COLO668 (cell line): Measurements from ENCODE around the gene CXCL3.

ENCODE experiments used
- DNase-seq: peaks from one replicate; lab custom pipeline; 2025; ENCODE audit not compliant: unreplicated experiment; lab: John Stamatoyannopoulos, UW

CXCL3 gene

DNA sequence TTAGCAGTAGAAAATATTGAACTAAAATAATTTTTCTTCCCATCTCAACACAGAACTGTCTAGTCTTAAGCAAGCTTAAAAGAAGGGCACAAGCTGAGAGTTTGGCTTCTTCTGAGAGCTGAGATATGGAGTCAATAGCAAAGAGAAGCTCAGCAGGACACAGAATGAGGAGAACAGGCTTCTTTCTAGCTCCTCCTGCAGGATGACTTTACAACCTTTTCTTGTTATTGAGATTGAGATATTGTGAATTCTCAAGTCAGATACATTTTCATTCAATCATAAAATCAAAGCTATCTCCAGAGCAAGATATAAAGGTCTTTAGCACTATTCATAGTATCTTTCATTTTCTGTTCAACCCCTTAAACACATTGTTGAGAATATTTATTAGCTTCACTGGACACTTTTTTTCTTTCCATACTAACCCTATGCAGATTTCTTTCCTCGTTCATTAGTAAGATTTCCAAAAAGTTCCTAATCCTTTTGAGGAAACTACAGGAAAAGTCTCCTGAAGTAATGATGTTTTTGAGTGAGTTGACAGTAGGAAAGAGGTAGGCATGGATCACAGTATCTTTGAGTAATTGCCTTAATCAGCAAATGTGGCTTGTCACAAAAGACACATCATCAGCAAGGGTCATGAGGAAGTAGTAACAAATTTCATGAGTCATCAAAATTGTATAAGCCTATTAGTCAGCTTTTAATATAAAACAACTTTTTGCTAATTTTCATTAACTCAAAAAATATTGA is 17.8 kb upstream of the CXCL3 start:
- DNase-seq = no peak

DNA sequence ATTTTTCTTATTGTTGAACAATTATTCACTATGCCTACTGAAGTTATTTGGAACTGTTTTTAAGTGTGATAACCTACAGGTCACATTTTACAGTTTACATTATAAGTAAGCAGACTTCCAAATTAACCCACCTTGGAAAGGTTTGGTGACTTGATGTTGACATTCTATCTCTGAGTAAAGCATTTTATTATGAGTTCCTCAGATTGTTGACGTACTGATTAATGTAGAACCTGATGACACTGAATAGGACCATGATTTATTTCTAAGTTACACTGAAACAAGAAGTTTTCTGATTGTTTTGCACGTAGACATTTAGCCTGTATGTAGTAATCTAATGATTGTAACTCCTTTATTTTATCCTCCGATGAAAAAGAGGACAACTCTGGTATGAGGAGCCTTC is 17.0 kb upstream of the CXCL3 start:
- DNase-seq = no peak

DNA sequence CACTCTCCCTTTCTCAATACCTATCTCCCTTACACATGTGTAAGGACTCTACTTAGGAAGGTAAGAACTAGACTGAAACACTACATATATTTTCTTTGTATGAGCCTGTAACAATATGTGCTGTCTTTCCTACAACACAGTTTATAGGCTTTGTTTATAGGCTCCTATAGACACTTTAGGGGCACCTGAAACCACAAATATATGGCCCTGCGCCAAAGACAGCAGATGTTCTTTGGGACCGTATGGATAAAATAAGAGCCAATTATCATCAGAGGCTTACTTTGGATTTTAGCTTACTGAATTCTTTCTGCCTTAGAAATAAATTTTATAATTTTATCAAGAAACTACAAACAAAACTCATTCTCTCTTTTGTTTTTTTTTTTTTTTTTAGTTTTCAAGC is 16.6 kb upstream of the CXCL3 start:
- peak; percentile 75 for DNase-seq

DNA sequence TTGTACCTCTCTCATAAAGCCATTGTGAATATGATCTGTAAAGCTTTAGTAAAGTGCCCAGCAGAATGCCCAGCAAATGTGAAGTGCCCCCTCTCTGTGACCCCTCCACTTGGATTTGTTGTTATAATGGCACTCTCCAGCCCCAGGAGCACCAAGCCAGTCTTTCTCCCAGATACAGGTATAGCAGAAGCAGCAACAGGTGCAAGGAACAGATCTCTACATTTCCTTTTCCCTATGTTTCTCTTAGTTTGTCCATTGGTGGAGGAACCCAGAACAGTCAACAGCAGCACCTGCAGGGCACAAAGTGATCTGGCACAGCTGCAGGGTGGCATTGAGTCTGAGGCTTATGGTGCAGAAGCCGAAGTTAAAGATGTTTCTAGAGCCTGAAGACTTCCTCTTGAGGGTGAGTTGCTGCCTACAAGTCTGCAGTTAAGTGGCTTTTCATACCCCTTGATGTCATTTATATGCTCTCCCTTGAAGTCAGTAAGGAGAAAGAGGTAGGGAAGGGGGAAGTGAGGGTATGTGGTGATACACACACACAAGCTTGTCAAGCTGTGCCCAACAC is 16.1 kb upstream of the CXCL3 start:
- DNase-seq = peak; percentile 49

DNA sequence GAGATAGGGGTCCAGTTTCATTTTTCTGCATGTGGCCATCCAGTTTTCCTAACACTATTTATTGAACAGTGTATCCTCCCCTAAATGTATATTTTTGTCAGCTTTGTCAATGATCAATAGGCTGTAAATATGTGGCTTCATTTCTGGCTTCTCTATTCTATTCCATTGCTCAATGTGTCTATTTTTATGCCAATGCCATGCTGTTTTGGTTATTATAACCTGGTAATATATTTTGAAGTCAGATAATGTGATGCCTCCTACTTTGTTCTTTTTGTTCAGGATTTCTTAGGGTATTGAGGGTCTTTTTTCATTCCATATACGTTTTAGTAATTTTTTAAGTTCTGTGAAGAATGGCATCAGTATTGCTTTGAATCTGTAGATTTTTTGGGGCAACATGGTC is 8.7 kb upstream of the CXCL3 start:
- no peak for DNase-seq

DNA sequence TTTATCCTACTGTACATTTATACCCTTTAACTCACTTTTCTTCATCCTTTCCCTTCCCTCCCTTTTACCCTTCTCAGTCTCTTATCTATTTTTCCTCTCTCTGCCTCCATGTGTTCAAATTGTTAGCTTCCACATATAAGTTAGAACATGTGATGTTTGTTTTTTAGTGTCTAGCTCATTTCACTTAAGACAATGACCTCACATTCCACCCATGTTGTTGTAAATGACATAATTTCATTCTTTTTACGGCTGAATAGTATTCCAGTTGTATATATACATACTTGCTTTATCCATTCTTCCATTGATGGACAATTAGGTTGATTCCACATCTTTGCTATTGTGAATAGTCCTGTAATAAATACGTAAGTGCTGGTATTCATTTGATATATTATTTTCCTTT is 7.3 kb upstream of the CXCL3 start:
- no peak for DNase-seq

DNA sequence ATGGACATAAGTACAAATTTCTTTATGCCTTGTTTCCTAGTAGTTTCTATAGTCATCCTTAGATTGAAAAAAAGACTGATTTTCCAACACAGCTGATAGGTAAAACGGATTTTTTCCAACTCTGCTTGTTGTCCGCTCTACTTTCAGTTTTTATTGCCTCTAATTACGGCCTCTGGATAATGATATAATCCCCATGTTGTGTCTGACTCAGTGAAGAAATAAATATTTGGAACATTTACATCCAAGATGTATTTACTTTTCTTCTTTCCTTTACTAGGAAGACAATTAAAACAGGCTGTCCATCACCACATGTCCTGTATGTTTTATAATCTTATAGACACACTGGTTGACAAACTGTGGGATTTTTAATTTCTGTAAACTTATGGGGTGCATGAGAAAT is 6.8 kb upstream of the CXCL3 start:
- DNase-seq = no peak

DNA sequence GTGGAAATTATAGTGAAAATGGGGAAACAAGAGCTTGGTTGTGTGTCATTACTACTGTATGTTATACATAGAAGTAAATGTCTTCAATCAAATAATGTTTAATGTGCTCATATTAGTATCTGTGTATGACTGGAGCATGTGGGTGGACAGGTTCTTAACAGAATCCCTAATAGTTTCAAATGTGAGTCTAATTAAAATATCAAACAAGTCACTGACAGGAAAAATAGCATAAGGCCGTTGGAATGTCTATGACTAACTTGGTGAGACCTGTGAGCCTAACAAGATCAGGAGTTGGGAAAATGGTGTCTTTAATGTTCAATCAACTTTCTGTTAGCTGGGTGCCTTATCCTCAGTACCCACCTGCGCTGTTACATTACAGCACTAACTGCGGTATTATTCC is 6.2 kb upstream of the CXCL3 start:
- no peak for DNase-seq

DNA sequence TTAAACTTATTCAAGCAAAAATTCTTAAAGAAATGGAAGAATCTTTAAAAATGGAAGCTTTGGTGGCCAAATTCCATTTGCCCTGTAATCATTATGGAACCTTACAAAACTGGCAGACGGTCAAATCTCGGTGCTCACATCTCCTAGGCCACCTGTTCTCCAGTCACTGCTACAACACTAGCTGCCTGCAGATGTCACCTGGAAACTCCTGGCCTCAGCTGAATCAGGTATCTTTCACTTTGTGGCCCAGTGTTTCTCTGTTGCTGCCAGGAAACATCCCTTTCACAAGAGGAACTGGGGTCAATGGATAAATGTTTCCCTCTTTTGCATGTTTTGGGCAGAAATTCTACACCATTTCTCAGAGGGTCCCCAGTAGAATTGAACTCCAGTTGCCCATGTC is 4.2 kb upstream of the CXCL3 start:
- peak; percentile 31 for DNase-seq

DNA sequence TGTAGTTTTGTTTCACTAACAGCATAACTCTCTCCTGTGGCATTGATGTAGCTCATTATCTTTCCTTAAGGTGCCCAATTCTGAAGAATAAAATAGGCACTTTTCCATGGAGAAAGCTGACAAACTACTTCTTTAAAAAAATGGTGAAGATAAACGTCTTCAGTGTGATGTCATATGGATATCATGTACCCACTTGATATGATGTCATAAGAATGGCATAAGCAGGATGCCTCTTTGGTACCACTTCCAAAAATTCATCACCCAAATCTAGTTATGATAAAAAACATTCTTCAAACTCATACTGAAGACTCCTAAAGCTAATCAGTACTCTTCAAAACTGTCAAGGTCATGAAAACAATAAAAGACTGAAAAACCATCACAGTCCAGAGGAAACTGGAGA is 2.9 kb upstream of the CXCL3 start:
- no peak for DNase-seq

DNA sequence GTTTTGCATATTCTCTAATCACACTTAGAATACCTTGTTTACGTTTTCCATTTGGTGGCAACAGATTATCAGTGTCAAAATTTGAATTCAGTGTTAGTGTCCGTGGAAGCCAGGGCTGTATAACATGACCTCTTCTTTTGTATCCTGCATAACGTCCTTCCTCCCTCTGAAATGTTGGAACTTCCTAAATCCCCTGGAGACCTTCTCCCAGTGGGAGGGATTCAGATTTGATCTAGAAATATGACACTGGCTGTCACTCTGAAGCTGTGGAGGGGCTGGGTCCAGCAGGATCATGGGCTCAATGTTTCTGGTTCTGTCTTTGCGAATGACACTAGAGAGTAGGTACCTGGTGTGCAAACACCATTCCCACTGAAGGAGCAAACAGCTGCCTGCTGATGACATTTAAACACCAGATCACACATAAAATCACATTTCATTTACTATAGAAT is 850 bp upstream of the CXCL3 start:
- DNase-seq = no peak

DNA sequence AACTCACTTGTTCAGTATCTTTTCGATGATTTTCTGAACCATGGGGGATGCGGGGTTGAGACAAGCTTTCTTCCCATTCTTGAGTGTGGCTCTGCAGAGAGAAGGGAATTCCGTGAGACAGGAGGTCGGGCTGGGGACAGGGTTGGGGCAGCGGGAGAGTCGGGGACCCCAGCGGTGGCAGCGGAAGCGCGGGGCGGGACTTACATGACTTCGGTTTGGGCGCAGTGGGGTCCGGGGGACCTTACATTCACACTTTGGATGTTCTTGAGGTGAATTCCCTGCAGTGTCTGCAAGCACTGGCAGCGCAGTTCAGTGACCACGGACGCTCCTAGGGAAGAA is 434 bp downstream of the CXCL3 start:
- no peak for DNase-seq

DNA sequence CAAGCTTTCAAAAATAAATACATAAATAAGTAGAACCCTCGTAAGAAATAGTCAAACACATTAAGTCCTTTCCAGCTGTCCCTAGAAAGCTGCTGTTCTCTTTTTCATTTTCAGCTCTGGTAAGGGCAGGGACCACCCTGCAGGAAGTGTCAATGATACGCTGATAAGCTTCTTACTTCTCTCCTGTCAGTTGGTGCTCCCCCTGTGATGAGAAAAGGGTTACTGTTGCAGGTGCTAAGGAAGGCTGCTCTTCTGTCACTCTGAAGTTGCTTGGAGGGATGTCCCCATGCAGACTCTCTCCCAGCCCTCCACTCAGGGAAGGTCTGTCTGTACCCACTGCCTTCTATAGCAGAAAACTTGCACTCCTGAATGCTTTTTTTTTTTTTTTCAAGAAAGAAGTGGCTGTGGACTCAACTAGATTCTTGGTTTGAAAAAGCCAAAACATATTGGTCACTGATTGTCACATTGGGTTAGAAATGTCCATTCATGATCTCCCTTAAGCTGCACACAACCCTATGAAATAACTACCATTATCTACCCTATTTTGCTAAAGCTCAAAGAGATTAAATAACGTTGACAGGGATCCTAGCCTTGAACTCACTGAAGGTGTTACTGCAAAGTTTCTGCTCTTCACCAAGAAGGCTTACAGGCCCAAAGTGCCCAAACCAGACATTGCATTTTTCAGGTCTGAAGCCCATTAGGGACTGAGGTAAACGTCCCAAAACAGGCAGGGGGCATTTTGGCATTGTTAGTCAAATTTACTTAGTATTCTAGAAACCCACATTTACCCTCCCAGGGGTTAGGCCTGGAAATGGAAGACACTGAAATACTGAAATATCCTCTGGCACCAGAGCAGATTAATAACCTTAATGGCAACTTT is 1.2 kb downstream of the CXCL3 start:
- DNase-seq = no peak

DNA sequence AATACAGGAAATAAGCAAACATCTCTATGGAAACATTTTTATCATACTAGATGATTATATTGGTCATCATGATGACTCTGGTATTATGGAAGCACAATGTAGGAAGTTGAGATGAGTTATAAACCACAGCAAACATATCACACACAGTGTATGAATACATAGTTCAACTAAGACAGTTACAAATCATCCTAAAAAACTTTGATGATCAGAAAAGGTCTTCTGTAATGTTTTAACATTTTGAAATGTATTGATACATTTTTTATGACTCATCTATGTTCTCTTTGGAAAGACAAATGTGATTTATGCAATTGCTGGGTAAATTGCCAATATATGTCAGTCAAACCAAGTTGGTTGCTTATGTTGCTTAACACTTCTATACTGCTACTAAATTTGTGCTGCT is 4.8 kb downstream of the CXCL3 start:
- no peak for DNase-seq

DNA sequence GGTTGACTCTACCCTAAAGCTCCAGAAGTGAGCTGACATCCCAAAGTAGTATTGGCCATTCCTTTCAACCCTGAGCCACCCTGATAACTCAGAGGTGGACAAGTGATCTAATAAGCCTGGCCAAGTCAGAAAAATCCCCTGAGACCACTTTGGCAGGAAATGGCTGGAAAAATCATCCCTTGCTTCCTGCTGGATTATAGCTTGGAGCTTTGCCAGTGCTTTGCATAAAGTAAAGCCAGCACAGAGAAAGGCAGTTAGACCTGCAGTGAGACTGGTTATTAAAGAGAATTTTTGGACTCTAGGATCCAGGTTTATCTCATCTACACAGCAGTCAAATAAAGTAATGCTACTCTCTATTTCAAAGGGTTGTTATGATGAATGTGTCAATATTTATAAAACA is 6.4 kb downstream of the CXCL3 start:
- no peak for DNase-seq

DNA sequence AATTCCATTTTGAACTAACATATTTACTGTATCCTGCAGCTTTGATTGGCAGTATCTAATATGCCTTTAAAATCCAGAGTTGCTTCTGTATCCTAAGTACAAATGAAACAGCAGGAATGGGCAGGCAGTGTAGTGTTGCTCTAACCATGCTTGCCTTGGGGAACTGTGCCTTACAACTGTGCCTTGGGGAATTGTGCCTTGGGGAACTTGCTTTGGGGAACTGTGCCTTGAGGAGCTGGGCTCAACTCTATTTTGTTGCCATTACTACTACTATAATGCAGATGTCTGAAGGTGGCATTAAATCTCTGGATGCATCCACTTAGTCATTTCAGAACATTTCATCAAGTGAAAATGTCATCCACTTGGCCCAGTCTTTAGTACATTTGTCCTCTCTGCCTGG is 6.9 kb downstream of the CXCL3 start:
- no peak for DNase-seq

DNA sequence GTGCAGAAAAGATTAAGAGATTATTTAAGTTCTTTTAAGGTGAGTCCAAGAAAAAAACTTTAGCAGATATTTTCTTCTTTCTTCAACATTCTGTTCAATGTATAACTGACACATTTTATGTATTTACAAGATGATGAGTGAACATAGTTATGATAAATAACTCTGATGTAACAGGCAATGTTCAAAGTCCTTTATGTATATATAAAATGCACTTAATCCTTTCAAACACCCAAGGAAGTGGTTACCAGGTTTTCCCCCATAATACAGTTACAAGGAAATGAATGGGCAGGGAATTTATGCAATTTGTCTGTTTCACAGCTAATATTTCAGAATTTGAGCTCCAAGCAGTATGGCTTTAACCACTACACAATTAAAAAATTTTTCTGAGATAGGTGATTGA is 8.2 kb downstream of the CXCL3 start:
- DNase-seq = no peak

DNA sequence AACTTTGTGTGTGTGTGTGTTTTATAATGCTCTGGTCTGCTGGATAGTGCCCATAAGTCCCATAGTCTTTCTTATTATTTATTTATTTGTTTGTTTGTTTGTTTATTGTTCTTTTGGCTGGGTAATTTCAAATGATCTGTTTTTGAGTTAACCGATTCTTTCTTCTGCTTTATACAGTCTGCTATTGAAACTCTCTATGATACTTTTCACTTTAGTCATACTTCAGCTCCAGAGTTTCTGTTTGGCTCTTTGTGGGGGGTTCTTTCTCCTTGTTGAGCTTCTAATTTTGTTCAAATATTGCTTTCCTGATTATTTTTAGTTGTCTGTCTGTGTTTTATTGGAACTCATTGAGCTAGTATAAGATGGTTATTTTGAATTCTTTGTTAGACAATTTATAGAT is 10.0 kb downstream of the CXCL3 start:
- no peak for DNase-seq

DNA sequence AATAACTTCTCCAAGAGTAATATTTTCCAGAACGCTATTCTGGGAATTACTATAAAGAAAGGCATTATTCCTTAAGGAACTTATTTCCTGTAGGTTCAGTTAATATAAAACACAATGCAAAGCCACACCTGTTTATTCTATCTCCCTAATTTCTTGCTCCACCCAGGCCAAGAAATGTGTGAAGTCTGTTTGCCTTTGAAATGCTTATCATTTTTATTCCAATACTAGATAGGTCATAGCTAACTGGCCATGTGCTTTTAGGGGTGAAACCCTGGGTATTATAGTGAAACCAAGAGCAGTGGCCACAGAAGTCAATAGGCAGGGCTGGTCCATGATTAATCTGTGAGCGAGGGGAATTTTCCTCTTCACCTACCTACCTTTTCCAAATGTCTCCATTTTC is 14.8 kb downstream of the CXCL3 start:
- no peak for DNase-seq

DNA sequence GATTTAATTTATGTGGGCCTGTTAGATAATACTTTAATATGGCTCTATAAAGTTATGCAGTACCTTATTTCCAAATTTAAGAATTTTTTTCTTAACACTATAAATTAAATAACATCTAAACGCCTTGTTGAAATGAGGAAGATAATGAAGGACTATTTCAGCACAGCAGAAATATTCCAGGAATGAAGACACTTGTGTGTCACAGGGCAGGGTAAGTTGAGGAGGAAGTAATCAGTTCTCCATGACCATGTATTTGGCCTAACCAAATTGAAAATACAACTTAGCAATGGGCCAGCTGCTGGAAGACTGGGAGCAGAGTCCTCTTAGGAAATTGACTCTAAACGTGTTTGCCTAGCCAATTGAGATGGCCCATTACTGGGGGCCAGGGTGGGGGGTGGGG is 16.9 kb downstream of the CXCL3 start:
- no peak for DNase-seq

DNA sequence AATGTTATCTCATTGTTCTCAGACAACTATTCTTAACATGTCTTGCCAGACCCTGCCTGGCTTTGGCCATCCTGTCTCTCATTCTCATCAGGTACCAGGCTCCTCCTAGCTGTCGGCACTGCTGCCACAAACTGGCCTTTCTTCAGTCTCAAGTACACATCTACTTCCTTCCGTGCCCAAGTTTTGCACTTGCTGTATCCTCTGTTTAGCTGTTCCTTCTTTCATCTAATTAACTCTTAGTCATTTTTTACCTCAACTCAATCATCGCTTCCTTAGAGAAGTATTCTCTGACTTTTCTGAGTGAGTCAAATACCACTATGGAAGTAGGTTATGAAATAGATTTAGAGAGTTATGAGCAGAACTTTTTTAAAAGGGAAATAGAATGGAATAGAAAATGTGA is 19.7 kb downstream of the CXCL3 start:
- no peak for DNase-seq

DNA sequence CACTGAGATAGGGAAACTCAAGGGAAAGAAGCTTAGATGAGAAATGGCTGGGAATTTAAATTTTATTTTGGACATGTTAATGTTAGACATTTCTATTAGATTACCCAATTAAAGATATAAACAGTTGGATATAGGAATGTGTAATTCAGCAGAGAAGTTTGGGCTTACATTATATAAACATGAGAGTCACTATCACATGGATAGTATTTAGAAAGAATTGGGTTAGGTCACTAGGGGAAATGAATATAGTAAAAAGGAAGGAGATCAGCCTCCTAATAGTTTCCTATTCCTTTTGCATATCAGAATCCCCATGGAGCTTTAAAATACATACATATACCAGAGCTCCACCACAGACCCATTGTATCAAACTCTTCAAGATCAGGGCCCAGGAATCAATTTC is 20.4 kb downstream of the CXCL3 start:
- no peak for DNase-seq
